GM12878 (cell line): ENCODE results near the gene DRICH1. TPM values are rescaled to one million over a fixed set of nuclear protein-coding genes. Genes with fewer than 3 reads are reported as not detected.

ENCODE experiments used
- ATAC-seq: fragments of 200-7000 bp; cut with Tn5 transposase; 3 replicates; pipeline ENCODE4 v1.9.1; 2020; ENCODE audit warnings: mild to moderate bottlenecking, moderate library complexity
- BruUV-seq: library from RNA; stranded (reverse); fragments of 400-500 nt; replicated peaks from 2 replicates; lab custom pipeline; 2021; lab: Mats Ljungman, UMichigan
- CTCF ChIA-PET: fragments of 300-600 bp; sonication (Branson Sonifier 250); formaldehyde crosslinking; extraction: SDS; loops from one replicate; lab custom pipeline; 2021; ENCODE audit warnings: inconsistent platforms; lab: Yijun Ruan, JAX
- POLR2A ChIA-PET: fragments of 350-600 bp; formaldehyde crosslinking; extraction: SDS; loops from one replicate; lab custom pipeline; 2021; ENCODE audit warnings: inconsistent platforms; lab: Charles Lee
- RAD21 ChIA-PET: fragments of 300-600 bp; sonication (Branson Sonifier 250); formaldehyde crosslinking; loops from one replicate; lab custom pipeline; 2023; ENCODE audit warnings: antibody characterized with exemption; ENCODE audit not compliant: unreplicated experiment; lab: Charles Lee
- SMC1A ChIA-PET: fragments of 300-600 bp; sonication (Branson Sonifier 250); formaldehyde crosslinking; loops from one replicate; lab custom pipeline; 2023; ENCODE audit not compliant: unreplicated experiment, uncharacterized antibody; lab: Charles Lee
- DNase-seq: peaks from one replicate; pipeline ENCODE4 v3.0.0-alpha.2; 2011; ENCODE audit warnings: low read depth, low spot score
- FAIRE-seq: peaks from 3 replicates; lab custom pipeline; 2011; peaks lifted over from hg19 to GRCh38; lab: Jason Lieb, UNC
- H2AFZ ChIP-seq: 2 replicates; pipeline ENCODE4 v1.6.0; 2011; ENCODE audit warnings: low read depth, low read length, control low read depth; ENCODE audit not compliant: control insufficient read depth
- H3K27ac ChIP-seq: 2 replicates; pipeline ENCODE4 v1.5.1; 2011; ENCODE audit warnings: control low read depth; ENCODE audit not compliant: control insufficient read depth, insufficient read depth
- H3K27me3 ChIP-seq, 2 experiments: replicated peaks in 1 of 2; 2 replicates each; pipeline versions ENCODE4 v1.6.0 to v1.6.1; 2011; ENCODE audit warnings: low read length in 1 of 2; ENCODE audit not compliant: control insufficient read depth in 2 of 2, insufficient read depth in 2 of 2
- H3K36me3 ChIP-seq, 2 experiments: 2 replicates each; pipeline ENCODE4 v1.5.1; 2011; ENCODE audit warnings: low read length in 1 of 2; ENCODE audit not compliant: control insufficient read depth in 2 of 2, insufficient read depth in 2 of 2
- H3K4me1 ChIP-seq: 2 replicates; pipeline ENCODE4 v1.6.1; 2011; ENCODE audit warnings: mild to moderate bottlenecking, low read length, moderate library complexity, mixed read lengths; ENCODE audit not compliant: control insufficient read depth, insufficient read depth
- H3K4me2 ChIP-seq: 2 replicates; pipeline ENCODE4 v1.6.0; 2011; ENCODE audit warnings: control low read depth; ENCODE audit not compliant: control insufficient read depth, insufficient read depth
- H3K4me3 ChIP-seq: fragments of 200-600 bp; sonication (generic); 2 replicates; pipeline ENCODE4 v1.5.1; 2016
- H3K79me2 ChIP-seq: 2 replicates; pipeline ENCODE4 v1.6.0; 2011; ENCODE audit warnings: low read length; ENCODE audit not compliant: control insufficient read depth, insufficient read depth
- H3K9ac ChIP-seq: 2 replicates; pipeline ENCODE4 v1.8.0; 2011; ENCODE audit warnings: low read length, control low read depth, mixed read lengths; ENCODE audit not compliant: control insufficient read depth, insufficient read depth
- H3K9me3 ChIP-seq: replicated peaks from 3 replicates; pipeline ENCODE4 v1.5.1; 2011; ENCODE audit warnings: mild to moderate bottlenecking, low read length; ENCODE audit not compliant: control insufficient read depth, insufficient read depth
- H4K20me1 ChIP-seq: 2 replicates; pipeline ENCODE4 v1.6.0; 2011; ENCODE audit not compliant: control insufficient read depth, insufficient read depth
- CBX5 ChIP-seq: sonication (generic); IDR thresholded peaks from 2 replicates; pipeline ENCODE4 v1.6.1; 2016; ENCODE audit warnings: low read depth, moderate library complexity, mild to moderate bottlenecking, inconsistent platforms
- FOXK2 ChIP-seq: fragments of 450-650 bp; IDR thresholded peaks from 2 replicates; pipeline ENCODE4 v1.6.1; 2017; ENCODE audit warnings: mild to moderate bottlenecking, moderate library complexity
- KLF5 ChIP-seq: fragments of 450-650 bp; IDR thresholded peaks from 2 replicates; pipeline ENCODE4 v1.6.1; 2014; ENCODE audit warnings: mild to moderate bottlenecking; ENCODE audit not compliant: partially characterized antibody
- STAT3 ChIP-seq: IDR thresholded peaks from 2 replicates; pipeline ENCODE4 v1.6.1; 2011; ENCODE audit warnings: low read depth, low read length, improper control_type of control experiment
- ZBED1 ChIP-seq: IDR thresholded peaks from 2 replicates; pipeline ENCODE4 v1.6.1; 2016; ENCODE audit warnings: borderline replicate concordance
- ZNF217 ChIP-seq: fragments of 450-650 bp; IDR thresholded peaks from 2 replicates; pipeline ENCODE4 v1.6.1; 2017; ENCODE audit warnings: antibody characterized with exemption, mild to moderate bottlenecking
- WGBS: methylation state at CpG from one replicate; pipeline ENCODE4 v1.1.6; 2016; ENCODE audit warnings: low lambda C conversion rate; ENCODE audit not compliant: insufficient replicate concordance, insufficient coverage; ENCODE audit errors: missing lambda C conversion rate; 5-methylcytosine and 5-hydroxymethylcytosine counted together
- in situ Hi-C: fragments of 300-500 bp; cut with MboI; formaldehyde crosslinking; loops from 9 replicates; pipeline ENCODE4 v1.14.3; 2018; ENCODE audit warnings: mixed read lengths
- intact Hi-C: fragments of 100-400 bp; cut with micrococcal nuclease; formaldehyde crosslinking; loops from one replicate; pipeline ENCODE4 v1.14.2; 2022; ENCODE audit not compliant: unreplicated experiment
- polyA plus RNA-seq, 11 experiments: library from polyadenylated mRNA; depleted of rRNA in 4 of 11; unstranded in 6 of 11; stranded (reverse) in 5 of 11; fragments of >200 nt; fragmentation: Nextera tagmentation in 4 of 11; fragmentation: Illumina TruSeq in 1 of 11; extraction: Ambion mirVana in 4 of 11; extraction: Trizol in 1 of 11; gene quantifications; 1 replicate in 1 of 11; 2 replicates in 10 of 11; pipeline versions ENCODE4 v1.2.1 to v1.2.3, GENCODE V29; 2011 to 2016; ENCODE audit warnings: inconsistent platforms in 2 of 11, missing spikeins in 2 of 11, low read depth in 1 of 11
- total RNA-seq, 4 experiments: library from RNA; depleted of rRNA in 3 of 4; stranded (reverse); fragments of >200 nt in 3 of 4; fragmentation: Illumina TruSeq in 1 of 4; extraction: Trizol in 1 of 4; gene quantifications; 2 replicates each; pipeline versions ENCODE4 v1.2.1 to v1.2.3, GENCODE V29; 2013 to 2021
- TF ChIP-seq, protein P1 (sequence below): fragments of 450-650 bp; IDR thresholded peaks from 2 replicates; pipeline ENCODE4 v1.6.1; 2014; ENCODE audit warnings: mild to moderate bottlenecking
- TF ChIP-seq, protein P2 (sequence below): IDR thresholded peaks from 2 replicates; pipeline ENCODE4 v1.6.1; 2012; ENCODE audit warnings: low read depth, low read length, improper control_type of control experiment

The DRICH1 gene
- total and polyA plus RNA-seq, 10 of the 15 experiments (the other 5 are each of a cell fraction or from before 2014, with no cell fraction given) = not detected

DNA sequence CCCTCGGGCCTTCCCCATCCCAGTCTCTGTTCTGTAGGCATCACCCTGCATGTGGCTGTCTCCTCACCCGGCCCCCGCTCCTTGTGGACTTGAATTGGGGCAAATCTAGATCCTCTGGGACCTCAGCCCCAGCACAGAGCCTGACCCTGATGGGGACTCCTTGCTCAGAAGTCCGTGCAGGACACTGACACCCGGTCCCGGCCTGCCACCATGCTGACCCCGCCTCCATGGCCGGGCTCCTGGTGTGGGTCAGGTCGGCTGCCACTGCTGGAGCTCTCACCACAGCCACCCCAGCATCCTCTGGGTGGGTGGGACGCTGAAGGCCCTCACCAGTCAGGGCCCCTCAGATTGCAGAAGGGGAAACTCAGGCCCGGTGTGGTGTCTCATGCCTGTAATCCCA is 53.8 kb downstream of the DRICH1 start:
- 7% methylated on average over 11 of the region's 11 CpGs for WGBS
- Histone ChIP-seq H4K20me1 (no peaks in the 10 kb centered on the region), H3K4me1 (no peaks in the 10 kb centered on the region), H3K27me3 (no peaks in the 10 kb centered on the region; a peak in 2 of 4 replicates), H2AFZ (no peak overlapping the region), H3K79me2 (no peaks in the 10 kb centered on the region), H3K9me3 (no peaks in the 10 kb centered on the region), H3K27ac (no peak overlapping the region), H3K4me3 (no peak overlapping the region), H3K36me3 (no peaks in the 10 kb centered on the region), H3K4me2 (no peak overlapping the region), H3K9ac (no peak overlapping the region)
- ChIA-PET POLR2A (no interaction called here), CTCF (interaction anchor here (0.6 to 2.5 kb wide), 2 partner anchors 12 to 597 kb away, joined by 3 to 14 read pairs; no protein-coding TSS in a partner anchor), SMC1A (no interaction called here), RAD21 (no interaction called here)
- no TSS peak for BruUV-seq
- ATAC-seq = no peak
- in situ Hi-C loops = no loop called here
- intact Hi-C loops = no loop called here
- no peak for FAIRE-seq
- DNase-seq = no peak
- TF ChIP-seq, protein P1, sequence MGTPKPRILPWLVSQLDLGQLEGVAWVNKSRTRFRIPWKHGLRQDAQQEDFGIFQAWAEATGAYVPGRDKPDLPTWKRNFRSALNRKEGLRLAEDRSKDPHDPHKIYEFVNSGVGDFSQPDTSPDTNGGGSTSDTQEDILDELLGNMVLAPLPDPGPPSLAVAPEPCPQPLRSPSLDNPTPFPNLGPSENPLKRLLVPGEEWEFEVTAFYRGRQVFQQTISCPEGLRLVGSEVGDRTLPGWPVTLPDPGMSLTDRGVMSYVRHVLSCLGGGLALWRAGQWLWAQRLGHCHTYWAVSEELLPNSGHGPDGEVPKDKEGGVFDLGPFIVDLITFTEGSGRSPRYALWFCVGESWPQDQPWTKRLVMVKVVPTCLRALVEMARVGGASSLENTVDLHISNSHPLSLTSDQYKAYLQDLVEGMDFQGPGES = no peak
- TF ChIP-seq, protein P2, sequence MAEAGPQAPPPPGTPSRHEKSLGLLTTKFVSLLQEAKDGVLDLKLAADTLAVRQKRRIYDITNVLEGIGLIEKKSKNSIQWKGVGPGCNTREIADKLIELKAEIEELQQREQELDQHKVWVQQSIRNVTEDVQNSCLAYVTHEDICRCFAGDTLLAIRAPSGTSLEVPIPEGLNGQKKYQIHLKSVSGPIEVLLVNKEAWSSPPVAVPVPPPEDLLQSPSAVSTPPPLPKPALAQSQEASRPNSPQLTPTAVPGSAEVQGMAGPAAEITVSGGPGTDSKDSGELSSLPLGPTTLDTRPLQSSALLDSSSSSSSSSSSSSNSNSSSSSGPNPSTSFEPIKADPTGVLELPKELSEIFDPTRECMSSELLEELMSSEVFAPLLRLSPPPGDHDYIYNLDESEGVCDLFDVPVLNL = no peak
- TF ChIP-seq KLF5 (no peak), ZNF217 (no peak), FOXK2 (no peak), STAT3 (no peak), CBX5 (no peak), ZBED1 (no peak)
